ENCODE measurements around the gene COBLL1. TPM values are rescaled to one million over a fixed set of nuclear protein-coding genes. Genes with fewer than 3 reads are reported as not detected.
A peak's percentile ranks its signal among the peaks of the same experiment; 100 is the strongest.

COBLL1 gene
- total RNA-seq, 1 donor from 2014 or later = 110 TPM

- Mint-ChIP-seq H3K4me3 (no peak overlapping the region), H3K4me1 (peaks cover 64% of the 10 kb centered on the region), H3K27me3 (ENCODE audit: low read depth) (no peaks in the 10 kb centered on the region), H3K36me3 (peaks cover 4% of the 10 kb centered on the region), H3K27ac (peak overlapping the region; percentile 63), H3K9me3 (no peaks in the 10 kb centered on the region)
- no peak for TF ChIP-seq CTCF (IDR thresholded peaks at IDR 0.05; ENCODE audit: unreplicated experiment)
- no peak for DNase-seq (ENCODE audit: low spot score in 2 of 2, unreplicated experiment in 2 of 2)
These were observed 94.9 kb downstream of the COBLL1 start for GRCh38 chr2:164746713-164747112.

GRCh38 chr2:164745012-164745797 lies 96.4 kb downstream of the COBLL1 start:
- Mint-ChIP-seq H3K27me3 (ENCODE audit: low read depth) (no peaks in the 10 kb centered on the region), H3K4me3 (no peak overlapping the region), H3K36me3 (peaks cover 16% of the 10 kb centered on the region), H3K27ac (peak overlapping the region; percentile 69), H3K9me3 (no peaks in the 10 kb centered on the region), H3K4me1 (peaks cover 63% of the 10 kb centered on the region)
- no peak for DNase-seq (ENCODE audit: low spot score in 2 of 2, unreplicated experiment in 2 of 2)
- no peak for TF ChIP-seq CTCF (IDR thresholded peaks at IDR 0.05; ENCODE audit: unreplicated experiment)

- no peak for DNase-seq (ENCODE audit: low spot score in 2 of 2, unreplicated experiment in 2 of 2)
- Mint-ChIP-seq H3K9me3 (no peaks in the 10 kb centered on the region), H3K27me3 (ENCODE audit: low read depth) (no peaks in the 10 kb centered on the region), H3K27ac (peak overlapping the region; percentile 87), H3K4me1 (peaks cover 61% of the 10 kb centered on the region), H3K36me3 (peaks cover 18% of the 10 kb centered on the region), H3K4me3 (no peak overlapping the region)
- no peak for TF ChIP-seq CTCF (IDR thresholded peaks at IDR 0.05; ENCODE audit: unreplicated experiment)
These were observed 98.8 kb downstream of the COBLL1 start for GRCh38 chr2:164742738-164743317.

- TF ChIP-seq CTCF (IDR thresholded peaks at IDR 0.05; ENCODE audit: unreplicated experiment) = no peak
- H3K36me3 Mint-ChIP-seq = peaks cover 18% of the 10 kb centered on the region
- no peaks in the 10 kb centered on the region for H3K9me3 Mint-ChIP-seq
- H3K27me3 Mint-ChIP-seq (ENCODE audit: low read depth) = no peaks in the 10 kb centered on the region
- H3K27ac Mint-ChIP-seq = peak overlapping the region; percentile 65
- H3K4me3 Mint-ChIP-seq = no peak overlapping the region
- peaks cover 57% of the 10 kb centered on the region for H3K4me1 Mint-ChIP-seq
- DNase-seq (ENCODE audit: low spot score in 2 of 2, unreplicated experiment in 2 of 2) = no peak
These were observed 101.7 kb downstream of the COBLL1 start for GRCh38 chr2:164739966-164740365.

- Mint-ChIP-seq H3K27me3 (ENCODE audit: low read depth) (no peaks in the 10 kb centered on the region), H3K4me1 (peaks cover 60% of the 10 kb centered on the region), H3K4me3 (no peak overlapping the region), H3K27ac (peak overlapping the region; percentile 80), H3K36me3 (peaks cover 18% of the 10 kb centered on the region), H3K9me3 (no peaks in the 10 kb centered on the region)
- peak; percentile 25 to 46 for DNase-seq (ENCODE audit: low spot score in 2 of 2, unreplicated experiment in 2 of 2)
- peak; percentile 88 for TF ChIP-seq CTCF (IDR thresholded peaks at IDR 0.05; ENCODE audit: unreplicated experiment)
These were observed 104.0 kb downstream of the COBLL1 start for GRCh38 chr2:164737612-164738081.
